Activated CD4-positive, alpha-beta T cell treated with anti-CD3 and anti-CD28 coated beads for 1 hour (primary cell): ENCODE data around the gene ZRSR2.
"Not testable (repeated sequence)": the region's sequence is repeated elsewhere in the genome, so short reads cannot be mapped to it uniquely, and the experiment has no call there.

Experiments
- DNase-seq: peaks from one replicate; pipeline ENCODE4 v3.0.0-alpha.2; 2020

Gene ZRSR2

GRCh38 chrX:15804563-15804962, 14.3 kb downstream of the ZRSR2 start:
- DNase-seq: no peak

DNA sequence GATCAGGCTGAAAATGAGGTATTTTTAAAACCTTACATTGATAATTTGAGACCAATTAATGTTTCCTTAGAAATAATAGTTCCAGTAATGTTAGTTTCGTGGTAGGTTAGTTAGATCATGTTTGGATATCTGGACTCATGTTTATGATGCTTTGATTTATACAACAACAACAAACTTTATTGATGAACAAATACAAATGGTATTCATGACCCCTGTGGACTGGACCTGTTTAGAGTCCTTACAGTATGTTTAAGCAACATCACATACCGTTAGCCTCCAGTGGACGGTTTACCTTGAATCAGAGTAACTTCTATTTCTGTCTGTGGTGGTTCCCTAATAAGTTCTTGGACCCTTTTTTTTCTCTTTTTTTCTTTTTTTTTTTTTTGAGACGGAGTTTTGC, 18.0 kb downstream of the ZRSR2 start:
- no peak for DNase-seq

DNA sequence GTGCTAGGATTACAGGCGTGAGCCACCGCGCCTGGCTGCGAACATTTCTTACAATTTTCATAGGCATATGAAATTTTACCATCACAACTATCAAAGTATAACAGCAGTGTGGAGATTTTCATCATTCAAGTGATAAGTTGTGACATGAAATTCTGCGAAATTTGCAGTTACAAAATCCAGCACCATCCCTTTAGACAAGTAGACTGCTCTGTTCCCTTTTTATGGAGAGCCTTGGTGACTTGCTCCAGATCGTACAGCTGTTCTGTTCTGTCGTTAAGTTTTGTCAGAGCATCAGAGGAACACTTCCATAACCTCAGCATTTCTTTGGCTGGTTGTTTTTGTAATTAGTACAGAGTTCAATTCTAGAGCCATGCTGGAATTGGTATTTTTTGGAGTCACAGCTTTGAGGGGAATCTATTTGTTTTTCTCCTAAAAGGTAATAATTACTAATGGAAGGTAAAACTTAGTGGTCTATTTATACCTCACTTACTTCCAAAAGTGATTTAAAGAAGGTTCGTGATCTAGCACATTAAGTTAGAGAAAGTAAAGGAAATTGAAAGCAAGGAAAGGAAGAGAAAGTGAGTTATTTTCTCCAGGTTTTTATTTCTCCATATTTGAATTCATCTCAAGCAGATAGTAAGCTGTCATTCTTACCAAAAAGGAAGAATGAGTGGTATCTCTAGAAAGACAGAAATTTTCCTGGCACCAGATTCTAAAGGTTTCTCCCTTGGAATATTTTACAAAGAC, 22.1 kb downstream of the ZRSR2 start:
- no peak for DNase-seq

DNA sequence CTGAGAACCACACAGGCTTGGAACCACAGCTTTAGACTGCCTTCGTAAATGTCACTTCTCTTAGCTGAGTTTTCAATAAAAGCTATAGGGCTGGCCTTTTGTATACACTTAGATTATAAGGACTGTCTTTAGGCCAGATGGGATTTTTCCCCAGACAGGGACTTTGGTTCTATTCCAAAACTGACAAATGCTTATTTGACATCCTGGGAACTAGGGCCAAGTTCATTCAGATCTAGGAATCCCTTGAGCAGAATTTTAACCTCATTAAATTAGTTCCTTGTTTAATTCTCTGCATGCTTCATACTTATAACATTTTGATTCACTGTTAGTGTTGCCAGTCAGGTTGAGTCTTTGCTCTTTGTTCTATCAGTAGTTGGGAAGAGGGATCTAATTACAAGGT, 23.1 kb downstream of the ZRSR2 start:
- DNase-seq: no peak

- DNase-seq: no peak
Observed at GRCh38 chrX:15814771-15815365, 24.6 kb downstream of the ZRSR2 start.

GRCh38 chrX:15815779-15816437, 25.6 kb downstream of the ZRSR2 start:
- no peak for DNase-seq

- no peak for DNase-seq
Observed at GRCh38 chrX:15816438-15816809, 26.1 kb downstream of the ZRSR2 start.

GRCh38 chrX:15816886-15817285, 26.6 kb downstream of the ZRSR2 start:
- no peak for DNase-seq

DNA sequence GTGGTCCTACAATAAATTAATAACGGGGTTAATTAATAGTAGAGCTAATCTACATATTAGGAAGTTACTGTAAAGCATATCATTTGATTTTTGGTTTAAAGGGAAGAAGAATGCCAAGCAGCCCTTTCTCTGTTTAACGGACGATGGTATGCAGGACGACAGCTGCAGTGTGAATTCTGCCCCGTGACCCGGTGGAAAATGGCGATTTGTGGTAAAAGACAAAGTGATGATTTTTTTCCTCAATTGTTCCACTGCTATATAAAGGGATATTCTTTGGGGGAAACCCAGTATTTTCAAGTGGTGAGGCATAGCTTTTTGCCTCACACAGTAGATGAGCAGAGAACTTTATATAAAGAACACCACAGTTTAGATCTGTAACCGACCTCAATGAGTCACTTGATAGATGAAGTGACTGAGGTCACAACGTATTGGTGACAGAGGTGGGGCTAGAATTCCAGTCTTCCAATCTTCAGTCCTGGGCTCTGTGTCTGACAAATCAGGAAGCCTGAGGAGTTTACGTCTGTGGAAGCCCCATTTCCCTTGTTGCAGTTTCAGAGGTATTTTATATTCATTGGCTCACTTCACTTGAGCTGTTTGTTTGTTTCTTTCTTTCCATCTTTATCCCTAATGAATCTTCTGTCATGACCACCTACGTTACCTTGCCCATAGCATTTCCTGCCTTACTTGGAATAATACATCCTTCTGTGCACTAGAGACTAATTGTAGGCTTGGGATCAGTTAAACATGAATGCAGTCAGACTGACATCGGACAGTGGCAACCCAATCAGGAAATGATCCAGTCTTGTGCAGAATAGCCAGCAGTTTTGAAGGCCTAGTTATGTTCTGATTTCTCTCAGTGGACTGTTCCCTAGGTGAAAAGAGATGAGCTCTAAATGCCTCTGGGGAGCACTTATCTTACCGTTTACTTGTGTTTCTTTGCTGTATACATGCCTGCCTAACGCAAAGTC, 30.1 kb downstream of the ZRSR2 start:
- DNase-seq: no peak

DNA sequence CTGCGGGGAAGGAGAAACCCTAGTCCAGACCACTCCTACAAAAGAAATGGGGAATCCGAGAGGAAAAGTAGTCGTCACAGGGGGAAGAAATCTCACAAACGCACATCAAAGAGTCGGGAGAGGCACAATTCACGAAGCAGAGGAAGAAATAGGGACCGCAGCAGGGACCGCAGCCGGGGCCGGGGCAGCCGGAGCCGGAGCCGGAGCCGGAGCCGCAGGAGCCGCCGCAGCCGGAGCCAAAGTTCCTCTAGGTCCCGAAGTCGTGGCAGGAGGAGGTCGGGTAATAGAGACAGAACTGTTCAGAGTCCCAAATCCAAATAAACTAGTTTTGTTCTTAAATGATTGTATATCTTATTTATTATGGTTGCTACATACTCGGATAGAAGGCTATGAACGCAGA, 32.6 kb downstream of the ZRSR2 start:
- no peak for DNase-seq

GRCh38 chrX:15825936-15826335, 35.7 kb downstream of the ZRSR2 start:
- DNase-seq: no peak

DNA sequence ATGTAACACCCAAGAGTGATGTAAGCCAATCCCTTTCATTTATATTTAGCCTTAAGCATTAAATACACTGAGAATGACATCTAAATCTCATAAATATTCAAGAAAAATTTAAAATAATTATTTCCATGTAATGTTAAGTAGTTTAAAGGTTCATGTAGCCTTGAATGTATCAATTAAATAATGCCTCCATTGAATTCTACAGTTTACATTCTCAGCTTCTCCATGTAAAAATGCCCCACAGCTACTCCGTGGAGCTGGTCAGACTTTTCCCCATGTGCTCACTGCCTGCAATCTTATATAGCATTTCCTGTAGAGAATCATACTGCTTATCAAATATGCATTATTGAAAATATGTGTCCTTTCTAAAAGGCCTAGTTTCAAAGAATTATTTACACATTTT, 38.9 kb downstream of the ZRSR2 start:
- DNase-seq: no peak

DNA sequence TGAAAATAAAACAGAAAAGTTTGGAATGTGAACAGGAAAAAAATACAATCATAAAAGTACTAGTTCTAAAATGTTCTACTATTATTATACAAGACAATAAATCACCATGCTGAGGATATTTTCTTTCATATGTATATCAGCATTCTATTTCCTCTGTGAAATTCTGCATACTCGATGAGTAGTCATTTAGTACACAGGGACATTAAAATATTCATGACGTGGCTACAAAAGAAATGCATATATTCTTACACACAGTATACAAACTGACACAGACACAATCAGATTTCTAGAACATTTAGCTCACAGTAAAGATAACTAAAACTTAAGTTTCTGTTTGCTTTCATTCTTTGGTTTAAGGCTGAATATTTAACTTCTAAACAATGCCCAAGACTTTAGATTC, 41.1 kb downstream of the ZRSR2 start:
- DNase-seq: not testable (repeated sequence)

- DNase-seq: no peak
Observed at GRCh38 chrX:15834053-15834452, 43.8 kb downstream of the ZRSR2 start.

GRCh38 chrX:15834827-15835595, 44.7 kb downstream of the ZRSR2 start:
- no peak for DNase-seq

DNA sequence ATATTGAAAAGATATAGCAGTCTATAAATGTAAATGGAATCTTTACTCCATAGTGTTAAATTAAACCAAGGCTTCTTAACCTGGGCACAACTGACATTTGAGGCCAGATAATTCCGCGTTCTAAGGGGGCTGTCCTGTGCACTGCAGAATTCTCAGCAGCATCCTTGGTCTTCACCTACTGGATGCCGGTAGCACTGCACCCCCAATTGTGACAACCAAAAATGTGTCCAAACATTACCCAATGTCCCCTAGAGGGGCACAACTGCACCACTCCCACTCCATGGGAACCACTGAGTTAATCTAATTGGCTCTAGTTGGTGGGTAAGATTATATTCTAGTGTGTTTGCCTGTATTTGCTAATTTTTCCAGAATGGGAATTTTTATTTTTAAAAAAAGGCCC, 47.7 kb downstream of the ZRSR2 start:
- no peak for DNase-seq

- DNase-seq: no peak
Observed at GRCh38 chrX:15841853-15842516, 51.7 kb downstream of the ZRSR2 start.

- DNase-seq: no peak
Observed at GRCh38 chrX:15843960-15844359, 53.7 kb downstream of the ZRSR2 start.

DNA sequence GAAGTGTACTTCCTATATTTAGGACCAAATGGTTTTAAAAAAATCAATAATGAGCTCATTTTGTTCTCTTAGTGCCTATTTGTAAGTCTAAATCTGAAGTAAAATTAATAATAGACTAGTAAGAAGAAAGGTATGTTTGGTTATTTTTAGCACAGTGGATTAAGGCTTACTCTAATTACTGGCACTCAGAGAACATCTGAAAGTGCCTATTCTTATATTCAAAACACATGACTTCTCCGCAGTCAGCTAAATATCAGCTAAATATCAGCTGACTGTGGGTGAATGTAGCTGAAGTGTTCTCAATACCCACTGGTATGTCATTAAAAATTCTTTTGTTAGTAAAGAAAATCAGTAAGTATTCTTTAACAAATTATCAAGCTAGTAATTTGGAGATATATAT, 58.3 kb downstream of the ZRSR2 start:
- no peak for DNase-seq

DNA sequence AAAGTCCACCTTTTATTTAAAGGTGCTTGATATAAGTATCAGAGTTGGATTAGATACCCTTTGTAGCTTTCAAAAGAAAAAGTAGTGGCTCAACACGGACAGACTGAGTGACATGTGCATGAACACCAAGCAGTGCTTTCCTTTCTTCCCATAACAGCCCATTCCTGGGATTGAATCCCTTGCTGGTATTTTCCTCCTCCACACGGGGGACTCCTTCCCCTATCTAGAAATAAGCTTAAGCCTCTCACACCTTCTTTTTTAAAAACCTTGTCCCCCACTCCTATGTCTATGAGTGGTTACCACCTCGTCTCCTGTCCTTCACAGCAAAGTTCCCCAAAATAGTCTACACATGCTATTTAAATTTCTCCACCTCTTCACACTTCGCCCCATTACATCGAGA, 59.3 kb downstream of the ZRSR2 start:
- DNase-seq: no peak

DNA sequence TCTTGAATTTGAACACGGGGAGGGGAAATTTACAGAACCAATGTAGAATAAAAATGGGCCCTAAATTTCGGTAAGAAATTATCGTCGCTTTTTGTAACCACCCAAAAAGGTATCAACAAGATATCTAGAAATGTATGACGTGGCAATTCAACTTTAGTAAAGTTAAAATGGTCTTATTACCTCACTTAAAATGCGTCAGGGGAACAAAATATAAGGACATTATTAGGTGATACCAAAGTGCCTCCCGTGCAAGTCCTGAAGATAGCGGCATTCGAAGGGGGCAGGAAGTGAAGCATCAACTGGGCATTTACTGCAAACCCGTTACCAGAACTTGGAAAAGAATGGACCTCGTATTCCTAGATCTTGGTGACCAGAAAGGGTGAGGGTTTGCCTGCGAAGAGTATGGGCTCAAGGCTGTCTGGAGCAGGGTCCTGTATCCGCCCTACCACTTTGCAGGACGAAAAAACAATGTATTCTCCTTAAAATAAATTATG, 63.3 kb downstream of the ZRSR2 start:
- no peak for DNase-seq
